Mesenchymal stem cell (in vitro differentiated cells and primary cell): ENCODE data around the gene PCDHGB3.
"Not testable (repeated sequence)": the region's sequence is repeated elsewhere in the genome, so short reads cannot be mapped to it uniquely, and the experiment has no call there.

Experiments
- DNase-seq: peaks from one replicate; pipeline ENCODE4 v3.0.0-alpha.2; 2013
- H2AFZ ChIP-seq: one replicate; pipeline ENCODE4 v1.6.1; 2013; ENCODE audit warnings: low read depth, mild to moderate bottlenecking, control low read depth, inconsistent platforms, low read length, moderate library complexity
- H2AK5ac ChIP-seq: 2 replicates; pipeline ENCODE4 v1.6.1; 2013; ENCODE audit warnings: low read length, moderate library complexity, mild to moderate bottlenecking, inconsistent platforms; ENCODE audit not compliant: severe bottlenecking
- H2BK120ac ChIP-seq: one replicate; pipeline ENCODE4 v1.6.1; 2013; ENCODE audit warnings: low read depth, mild to moderate bottlenecking, inconsistent platforms, low read length, moderate library complexity
- H2BK12ac ChIP-seq, 2 experiments: one replicate each; pipeline ENCODE4 v1.6.1; 2013; ENCODE audit warnings: inconsistent platforms in 2 of 2, low read length in 2 of 2, mild to moderate bottlenecking in 2 of 2, moderate library complexity in 2 of 2, control low read depth in 1 of 2
- H2BK15ac ChIP-seq: one replicate; pipeline ENCODE4 v1.6.1; 2013; ENCODE audit warnings: mild to moderate bottlenecking, low read depth, inconsistent platforms; ENCODE audit not compliant: poor library complexity, severe bottlenecking
- H2BK5ac ChIP-seq: 2 replicates; pipeline ENCODE4 v1.6.1; 2013; ENCODE audit warnings: low read depth, mild to moderate bottlenecking, low read length, control low read depth, inconsistent platforms; ENCODE audit not compliant: poor library complexity, severe bottlenecking
- H3K14ac ChIP-seq, 2 experiments: one replicate each; pipeline ENCODE4 v1.6.1; 2013; ENCODE audit warnings: inconsistent platforms in 2 of 2, low read length in 2 of 2, control low read depth in 1 of 2, mild to moderate bottlenecking in 1 of 2, moderate library complexity in 1 of 2
- H3K18ac ChIP-seq, 2 experiments: one replicate each; pipeline ENCODE4 v1.6.1; 2013; ENCODE audit warnings: inconsistent platforms in 2 of 2, low read length in 2 of 2, control low read depth in 1 of 2, low read depth in 1 of 2, mild to moderate bottlenecking in 1 of 2
- H3K23ac ChIP-seq, 2 experiments: one replicate each; pipeline ENCODE4 v1.6.1; 2013; ENCODE audit warnings: inconsistent platforms in 2 of 2, low read length in 2 of 2, mild to moderate bottlenecking in 2 of 2, moderate library complexity in 2 of 2, control low read depth in 1 of 2
- H3K27ac ChIP-seq: 2 replicates; pipeline ENCODE4 v1.5.1; 2013; ENCODE audit warnings: mild to moderate bottlenecking, moderate library complexity, low read length, control low read depth, inconsistent platforms; ENCODE audit not compliant: poor library complexity, severe bottlenecking
- H3K27me3 ChIP-seq, 2 experiments: 2 replicates each; pipeline versions ENCODE4 v1.6.1 to v1.7.0; 2013; ENCODE audit warnings: low read length in 2 of 2, mild to moderate bottlenecking in 2 of 2, moderate library complexity in 2 of 2, control low read depth in 1 of 2, inconsistent platforms in 1 of 2; ENCODE audit not compliant: control insufficient read depth in 1 of 2, insufficient read depth in 1 of 2
- H3K36me3 ChIP-seq, 2 experiments: 2 replicates each; pipeline versions ENCODE4 v1.6.1 to v1.7.0; 2013; ENCODE audit warnings: low read length in 2 of 2, control low read depth in 1 of 2, inconsistent platforms in 1 of 2, low read depth in 1 of 2, mild to moderate bottlenecking in 1 of 2; ENCODE audit not compliant: insufficient read depth in 2 of 2, control insufficient read depth in 1 of 2
- H3K4ac ChIP-seq, 2 experiments: one replicate each; pipeline ENCODE4 v1.6.1; 2013; ENCODE audit warnings: inconsistent platforms in 2 of 2, low read length in 2 of 2, mild to moderate bottlenecking in 2 of 2, moderate library complexity in 2 of 2, control low read depth in 1 of 2, low read depth in 1 of 2
- H3K4me1 ChIP-seq: 2 replicates; pipeline ENCODE4 v1.6.1; 2013; ENCODE audit warnings: low read depth, low read length, control low read depth; ENCODE audit not compliant: control insufficient read depth, insufficient read depth
- H3K4me2 ChIP-seq: 2 replicates; pipeline ENCODE4 v1.6.1; 2013; ENCODE audit warnings: low read length, mild to moderate bottlenecking, inconsistent platforms; ENCODE audit not compliant: poor library complexity, severe bottlenecking
- H3K4me3 ChIP-seq, 2 experiments: 2 replicates each; pipeline versions ENCODE4 v1.5.1 to v1.7.0; 2013; ENCODE audit warnings: low read length in 2 of 2, mild to moderate bottlenecking in 2 of 2, control low read depth in 1 of 2, low read depth in 1 of 2; ENCODE audit not compliant: insufficient read depth in 1 of 2
- H3K79me1 ChIP-seq: replicated peaks from 2 replicates; pipeline ENCODE4 v1.6.1; 2013; ENCODE audit warnings: mild to moderate bottlenecking, control low read depth, low read length, inconsistent platforms; ENCODE audit not compliant: poor library complexity, severe bottlenecking
- H3K9ac ChIP-seq: 2 replicates; pipeline ENCODE4 v1.7.0; 2013; ENCODE audit warnings: mild to moderate bottlenecking, low read length, moderate library complexity
- H3K9me3 ChIP-seq: 2 replicates; pipeline ENCODE4 v1.7.0; 2013; ENCODE audit warnings: mild to moderate bottlenecking, low read length; ENCODE audit not compliant: control insufficient read depth
- H4K8ac ChIP-seq: one replicate; pipeline ENCODE4 v1.6.1; 2013; ENCODE audit warnings: inconsistent platforms, mild to moderate bottlenecking, low read length, moderate library complexity
- H4K91ac ChIP-seq: one replicate; pipeline ENCODE4 v1.6.1; 2013; ENCODE audit warnings: mild to moderate bottlenecking, low read length, inconsistent platforms
- whole genome bisulfite sequencing: methylation state at CpG from one replicate; pipeline ENCODE4 v1.1.7; 2013; ENCODE audit warnings: mixed read lengths; 5-methylcytosine and 5-hydroxymethylcytosine counted together

PCDHGB3 gene

DNA sequence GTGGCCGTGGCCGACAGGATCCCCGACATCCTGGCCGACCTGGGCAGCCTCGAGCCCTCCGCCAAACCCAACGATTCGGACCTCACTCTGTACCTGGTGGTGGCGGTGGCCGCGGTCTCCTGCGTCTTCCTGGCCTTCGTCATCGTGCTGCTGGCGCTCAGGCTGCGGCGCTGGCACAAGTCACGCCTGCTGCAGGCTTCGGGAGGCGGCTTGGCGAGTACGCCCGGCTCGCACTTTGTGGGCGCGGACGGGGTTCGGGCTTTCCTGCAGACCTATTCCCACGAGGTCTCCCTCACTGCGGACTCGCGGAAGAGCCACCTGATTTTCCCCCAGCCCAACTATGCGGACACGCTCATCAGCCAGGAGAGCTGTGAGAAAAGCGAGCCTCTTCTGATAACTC is 24.0 kb upstream of the PCDHGB3 start:
- not testable (repeated sequence) for H3K4me1 ChIP-seq, H3K14ac ChIP-seq, H3K36me3 ChIP-seq, H2AFZ ChIP-seq, H2BK5ac ChIP-seq, H3K4me3 ChIP-seq, H4K8ac ChIP-seq, H2BK15ac ChIP-seq, H3K9ac ChIP-seq, H3K4ac ChIP-seq, H3K79me1 ChIP-seq, H3K27me3 ChIP-seq, H4K91ac ChIP-seq, H3K27ac ChIP-seq, H2BK120ac ChIP-seq, H3K23ac ChIP-seq, H2BK12ac ChIP-seq, H3K4me2 ChIP-seq, H2AK5ac ChIP-seq, DNase-seq, H3K18ac ChIP-seq
- WGBS, result 96% methylated on average over 13 of the region's 35 CpGs
- peaks cover 53% of the 10 kb centered on the region for H3K9me3 ChIP-seq

DNA sequence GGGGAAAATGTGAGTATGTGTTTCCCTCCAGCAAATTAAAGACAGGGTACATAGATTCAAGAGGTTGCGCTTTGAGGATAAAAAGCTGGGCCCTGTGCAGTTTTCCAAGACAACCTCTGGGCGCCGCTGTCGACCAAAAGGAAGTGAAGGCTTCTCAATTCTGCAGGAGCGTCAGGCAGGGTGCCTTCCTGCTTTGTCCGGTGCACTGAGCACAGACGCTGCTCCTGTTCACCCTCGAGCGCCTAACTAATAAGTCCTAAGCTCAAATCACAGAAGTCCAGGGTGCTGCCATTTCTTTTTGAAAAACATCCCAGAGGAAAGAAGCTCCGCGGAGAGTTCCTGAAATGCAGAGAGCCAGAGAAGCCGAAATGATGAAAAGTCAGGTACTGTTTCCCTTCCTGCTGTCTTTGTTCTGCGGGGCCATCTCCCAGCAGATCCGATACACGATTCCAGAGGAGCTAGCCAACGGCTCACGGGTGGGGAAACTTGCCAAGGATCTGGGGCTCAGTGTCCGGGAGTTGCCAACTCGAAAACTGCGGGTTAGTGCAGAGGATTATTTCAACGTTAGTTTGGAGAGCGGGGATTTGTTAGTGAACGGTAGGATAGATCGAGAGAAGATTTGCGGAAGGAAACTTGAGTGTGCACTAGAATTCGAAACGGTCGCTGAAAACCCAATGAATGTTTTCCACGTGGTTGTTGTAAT is 20.0 kb upstream of the PCDHGB3 start, which contains the start of gene PCDHGB1:
TSS of gene PCDHGB1 (plus strand) at position 183 of the 703 bp plus-strand sequence. CDS start at position 345, 162 bp downstream.
- no peak within 1 kb of the TSS for H3K14ac ChIP-seq
- H3K4ac ChIP-seq, result no peak within 1 kb of the TSS
- H2BK120ac ChIP-seq, result no peak within 1 kb of the TSS
- H2BK12ac ChIP-seq, result no peak within 1 kb of the TSS
- no peaks in the 10 kb centered on the region for H3K36me3 ChIP-seq
- no peak within 1 kb of the TSS for H3K4me2 ChIP-seq
- no peak within 1 kb of the TSS for H4K8ac ChIP-seq
- no peak within 1 kb of the TSS for H2AFZ ChIP-seq
- peak; percentile 15 for DNase-seq
- H3K23ac ChIP-seq, result no peak within 1 kb of the TSS
- H2BK5ac ChIP-seq, result no peak within 1 kb of the TSS
- H3K4me1 ChIP-seq, result peaks cover 1% of the 10 kb centered on the region
- WGBS, result 67% methylated on average over 29 of the region's 29 CpGs
- no peaks in the 10 kb centered on the region for H3K79me1 ChIP-seq
- H2BK15ac ChIP-seq, result no peak within 1 kb of the TSS
- H3K27ac ChIP-seq, result no peak within 1 kb of the TSS
- peak within 1 kb of the TSS in 1 of 2 experiments; percentile 50 for H3K4me3 ChIP-seq
- no peak within 1 kb of the TSS for H3K18ac ChIP-seq
- H3K9me3 ChIP-seq, result peaks cover 53% of the 10 kb centered on the region
- no peaks in the 10 kb centered on the region for H3K27me3 ChIP-seq
- H4K91ac ChIP-seq, result no peak within 1 kb of the TSS
- no peak within 1 kb of the TSS for H2AK5ac ChIP-seq
- no peak within 1 kb of the TSS for H3K9ac ChIP-seq

GRCh38 chr5:141351591-141351990 is 18.5 kb upstream of the PCDHGB3 start:
- WGBS, result 92% methylated on average over 20 of the region's 36 CpGs

DNA sequence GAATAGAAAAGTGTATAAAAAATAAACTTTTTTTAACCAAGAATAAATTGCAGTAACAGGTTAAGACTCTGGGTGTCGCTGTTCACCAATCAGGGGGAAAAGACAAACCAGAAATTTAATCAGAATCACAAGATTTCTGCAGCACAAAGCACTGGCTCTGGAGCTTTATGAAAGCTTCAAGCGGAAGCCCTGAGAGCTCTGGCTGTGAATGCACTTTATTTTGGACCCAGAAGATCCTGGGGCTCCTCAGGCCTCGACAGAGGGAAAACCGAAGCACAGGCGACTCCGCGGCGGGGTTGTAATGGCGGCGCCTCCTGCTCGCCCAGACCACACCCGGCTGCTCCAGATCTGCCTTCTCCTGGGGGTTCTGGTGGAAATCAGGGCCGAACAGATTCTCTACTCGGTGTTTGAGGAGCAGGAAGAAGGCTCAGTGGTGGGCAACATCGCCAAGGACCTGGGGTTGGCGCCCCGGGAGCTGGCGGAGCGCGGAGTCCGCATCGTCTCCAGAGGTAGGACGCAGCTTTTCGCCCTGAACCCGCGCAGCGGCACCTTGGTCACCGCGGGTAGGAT is 15.1 kb upstream of the PCDHGB3 start, which contains the start of gene PCDHGA4:
TSS of gene PCDHGA4 (plus strand) at position 122 of the 570 bp plus-strand sequence. CDS start at position 209, 87 bp downstream.
- H3K4me2 ChIP-seq, result no peak within 1 kb of the TSS
- no peak within 1 kb of the TSS for H2AK5ac ChIP-seq
- no peaks in the 10 kb centered on the region for H3K36me3 ChIP-seq
- no peak within 1 kb of the TSS for H2BK5ac ChIP-seq
- H3K9ac ChIP-seq, result peak within 1 kb of the TSS; percentile 67
- peaks cover 69% of the 10 kb centered on the region for H3K9me3 ChIP-seq
- H3K18ac ChIP-seq, result no peak within 1 kb of the TSS
- H4K91ac ChIP-seq, result no peak within 1 kb of the TSS
- no peak within 1 kb of the TSS for H3K27ac ChIP-seq
- H3K27me3 ChIP-seq, result no peaks in the 10 kb centered on the region
- 88% methylated on average over 29 of the region's 29 CpGs for WGBS
- no peak within 1 kb of the TSS for H2AFZ ChIP-seq
- no peak within 1 kb of the TSS for H3K23ac ChIP-seq
- H2BK15ac ChIP-seq, result no peak within 1 kb of the TSS
- H3K4ac ChIP-seq, result no peak within 1 kb of the TSS
- H3K4me1 ChIP-seq, result peaks cover 1% of the 10 kb centered on the region
- no peak for DNase-seq
- H3K14ac ChIP-seq, result no peak within 1 kb of the TSS
- H2BK12ac ChIP-seq, result no peak within 1 kb of the TSS
- H3K4me3 ChIP-seq, result peak within 1 kb of the TSS in 1 of 2 experiments; percentile 73
- H3K79me1 ChIP-seq, result no peaks in the 10 kb centered on the region
- H4K8ac ChIP-seq, result no peak within 1 kb of the TSS
- H2BK120ac ChIP-seq, result no peak within 1 kb of the TSS

More at GRCh38 chr5:141351591-141351990, 18.5 kb upstream of the PCDHGB3 start:
- Histone ChIP-seq H3K4me3 (no peak overlapping the region), H3K4ac (no peak overlapping the region), H3K4me1 (peaks cover 1% of the 10 kb centered on the region), H3K9ac (no peak overlapping the region), H2BK15ac (no peak overlapping the region), H2BK12ac (no peak overlapping the region), H2BK5ac (no peak overlapping the region), H3K4me2 (no peak overlapping the region), H3K9me3 (peaks cover 57% of the 10 kb centered on the region), H4K8ac (no peak overlapping the region), H3K23ac (no peak overlapping the region), H3K36me3 (no peaks in the 10 kb centered on the region), H3K79me1 (no peaks in the 10 kb centered on the region), H2AFZ (no peak overlapping the region), H4K91ac (no peak overlapping the region), H3K18ac (no peak overlapping the region), H3K27me3 (no peaks in the 10 kb centered on the region), H3K14ac (no peak overlapping the region), H2BK120ac (no peak overlapping the region), H2AK5ac (no peak overlapping the region), H3K27ac (no peak overlapping the region)
- DNase-seq, result no peak
